ENCODE measurements around the gene SPEN.
"Not testable (repeated sequence)": the region's sequence is repeated elsewhere in the genome, so short reads cannot be mapped to it uniquely, and the experiment has no call there.

DNA sequence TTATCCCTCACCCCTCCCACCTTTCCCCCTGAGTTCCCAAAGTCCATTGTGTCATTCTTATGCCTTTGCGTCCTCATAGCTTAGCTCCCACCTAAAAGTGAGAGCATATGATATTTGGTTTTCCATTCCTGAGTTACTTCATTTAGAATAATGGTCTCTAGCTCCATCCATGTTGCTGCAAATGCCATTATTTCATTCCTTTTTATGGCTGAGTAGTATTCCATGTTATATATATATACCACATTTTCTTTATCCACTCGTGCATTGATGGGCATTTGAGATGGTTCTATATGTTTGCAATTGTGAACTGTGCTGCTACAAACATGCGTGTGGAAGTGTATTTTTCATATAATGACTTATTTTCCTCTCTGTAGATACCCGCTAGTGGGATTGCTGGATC, 130.4 kb downstream of the SPEN start:
- TF ChIP-seq, protein P1, sequence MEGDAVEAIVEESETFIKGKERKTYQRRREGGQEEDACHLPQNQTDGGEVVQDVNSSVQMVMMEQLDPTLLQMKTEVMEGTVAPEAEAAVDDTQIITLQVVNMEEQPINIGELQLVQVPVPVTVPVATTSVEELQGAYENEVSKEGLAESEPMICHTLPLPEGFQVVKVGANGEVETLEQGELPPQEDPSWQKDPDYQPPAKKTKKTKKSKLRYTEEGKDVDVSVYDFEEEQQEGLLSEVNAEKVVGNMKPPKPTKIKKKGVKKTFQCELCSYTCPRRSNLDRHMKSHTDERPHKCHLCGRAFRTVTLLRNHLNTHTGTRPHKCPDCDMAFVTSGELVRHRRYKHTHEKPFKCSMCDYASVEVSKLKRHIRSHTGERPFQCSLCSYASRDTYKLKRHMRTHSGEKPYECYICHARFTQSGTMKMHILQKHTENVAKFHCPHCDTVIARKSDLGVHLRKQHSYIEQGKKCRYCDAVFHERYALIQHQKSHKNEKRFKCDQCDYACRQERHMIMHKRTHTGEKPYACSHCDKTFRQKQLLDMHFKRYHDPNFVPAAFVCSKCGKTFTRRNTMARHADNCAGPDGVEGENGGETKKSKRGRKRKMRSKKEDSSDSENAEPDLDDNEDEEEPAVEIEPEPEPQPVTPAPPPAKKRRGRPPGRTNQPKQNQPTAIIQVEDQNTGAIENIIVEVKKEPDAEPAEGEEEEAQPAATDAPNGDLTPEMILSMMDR (IDR thresholded peaks at IDR 0.05) = not testable (repeated sequence)
- not testable (repeated sequence) for TF ChIP-seq ZFX (IDR thresholded peaks at IDR 0.05; ENCODE audit: borderline replicate concordance)

Data from 22Rv1 (cell line).